ENCODE data around the gene PRPSAP1.

PRPSAP1 gene

GRCh38 chr17:76394166-76394565 lies 40.5 kb upstream of the PRPSAP1 start:
- TF ChIP-seq ZNF133 (tag by site-specific recombination; IDR thresholded peaks at IDR 0.05): no peak
- TF ChIP-seq ZSCAN23 (tag by site-specific recombination; IDR thresholded peaks at IDR 0.05): no peak
- TF ChIP-seq SP7 (tag by site-specific recombination; IDR thresholded peaks at IDR 0.05): no peak
- no peak for TF ChIP-seq ZNF747 (tag by site-specific recombination; IDR thresholded peaks at IDR 0.05)
- no peak for TF ChIP-seq ZNF121 (tag by site-specific recombination; IDR thresholded peaks at IDR 0.05)
- no peak for TF ChIP-seq ZNF701 (tag by site-specific recombination; IDR thresholded peaks at IDR 0.05)
- no peak for TF ChIP-seq ZSCAN18 (tag by site-specific recombination; IDR thresholded peaks at IDR 0.05)
- no peak for TF ChIP-seq ZNF513 (tag by site-specific recombination; IDR thresholded peaks at IDR 0.05)
- no peak for TF ChIP-seq ZNF280D (tag by site-specific recombination; IDR thresholded peaks at IDR 0.05)
- TF ChIP-seq HOXD13 (CRISPR knock-in tag; IDR thresholded peaks at IDR 0.05; ENCODE audit: borderline replicate concordance): no peak
- TF ChIP-seq KLF7 (tag by site-specific recombination; IDR thresholded peaks at IDR 0.05; ENCODE audit: borderline replicate concordance): no peak
- TF ChIP-seq PRDM6 (tag by site-specific recombination; IDR thresholded peaks at IDR 0.05): no peak
- no peak for TF ChIP-seq PRDM10 (tag by site-specific recombination; IDR thresholded peaks at IDR 0.05)
- TF ChIP-seq ZNF610 (tag by site-specific recombination; IDR thresholded peaks at IDR 0.05; ENCODE audit: borderline replicate concordance): no peak

More at GRCh38 chr17:76394166-76394565, 40.5 kb upstream of the PRPSAP1 start:
- Histone ChIP-seq H3K4me3 (ENCODE audit: low read depth, low read length) (no peak overlapping the region), H3K27ac (ENCODE audit: extremely low read depth, low read depth, low read length) (no peak overlapping the region), H3K36me3 (ENCODE audit: control insufficient read depth in 2 of 2, insufficient read depth in 1 of 2, low read length in 2 of 2) (peaks cover 3 to 82% of the 10 kb centered on the region in 2 experiments; a peak in 2 of 3 replicates), H3K9me3 (ENCODE audit: control insufficient read depth, insufficient read depth, low read depth, low read length) (no peaks in the 10 kb centered on the region), H3K4me1 (ENCODE audit: control insufficient read depth, insufficient read depth, low read length) (no peaks in the 10 kb centered on the region)
- ChIA-PET CTCF (interaction anchor here (0.6 to 7.4 kb wide), 2 partner anchors 17 to 83 kb away, joined by 4 to 90 read pairs; no protein-coding TSS in a partner anchor), POLR2A (interaction anchor here (0.6 to 1.2 kb wide), 2 partner anchors 23 to 41 kb away, joined by 3 to 5 read pairs; partner anchors contain the start of gene PRPSAP1)

All from HEK293 (cell line).